Caki2 (cell line): ENCODE data around the gene MACO1. TPM values are rescaled to one million over a fixed set of nuclear protein-coding genes. Genes with fewer than 3 reads are reported as not detected.
"Not testable (repeated sequence)": the region's sequence is repeated elsewhere in the genome, so short reads cannot be mapped to it uniquely, and the experiment has no call there.

Experiments
- DNase-seq: peaks from one replicate; pipeline ENCODE4 v3.0.0-alpha.2; 2015; ENCODE audit warnings: low read depth
- in situ Hi-C: cut with HindIII; loops from 2 replicates; pipeline ENCODE4 v1.10.0; 2016; ENCODE audit warnings: low sequenced_read_pairs, low pct_unique_long_range_greater_than_20kb, mixed read lengths
- total RNA-seq: library from RNA; depleted of rRNA; stranded (reverse); fragments of >200 nt; shearing (Covaris generic); gene quantifications from 2 replicates; pipeline ENCODE4 v1.2.3, GENCODE V29; 2014; ENCODE audit warnings: low replicate concordance

The MACO1 gene
- total RNA-seq, 1 experiment from 2014 or later: 12.0 TPM

DNA sequence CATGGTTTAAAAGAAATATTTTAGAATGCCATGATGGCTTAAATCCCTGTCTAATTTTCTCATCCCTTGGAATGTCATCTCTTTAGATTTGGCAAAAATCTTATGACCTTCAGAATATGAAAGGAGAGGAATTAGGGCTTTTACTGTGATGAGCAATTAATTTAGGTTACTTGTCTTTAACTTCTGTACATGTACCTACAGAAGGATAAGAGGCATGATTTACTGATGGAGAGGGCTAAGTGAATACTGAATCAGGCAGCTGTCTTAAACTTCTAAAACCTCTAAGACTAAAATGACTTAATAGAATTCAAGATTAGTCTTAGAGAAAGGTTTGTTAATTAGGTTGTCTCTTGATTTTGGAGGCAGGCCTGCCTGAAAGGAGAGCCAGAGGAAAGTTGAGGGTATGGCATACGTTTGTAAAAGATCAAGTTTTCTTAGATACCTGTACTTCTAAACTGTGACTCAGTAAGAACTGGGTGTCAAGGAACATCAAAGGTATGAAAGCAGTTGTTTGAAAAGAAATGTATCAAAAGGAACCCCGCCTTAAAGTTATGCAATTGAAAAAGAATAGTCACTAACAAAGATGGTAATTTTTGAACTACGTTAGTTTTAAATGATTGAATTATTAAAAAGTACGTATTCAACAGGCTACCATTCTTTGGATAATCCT is 12.5 kb downstream of the MACO1 start:
- in situ Hi-C loops: no loop called here
- no peak for DNase-seq

DNA sequence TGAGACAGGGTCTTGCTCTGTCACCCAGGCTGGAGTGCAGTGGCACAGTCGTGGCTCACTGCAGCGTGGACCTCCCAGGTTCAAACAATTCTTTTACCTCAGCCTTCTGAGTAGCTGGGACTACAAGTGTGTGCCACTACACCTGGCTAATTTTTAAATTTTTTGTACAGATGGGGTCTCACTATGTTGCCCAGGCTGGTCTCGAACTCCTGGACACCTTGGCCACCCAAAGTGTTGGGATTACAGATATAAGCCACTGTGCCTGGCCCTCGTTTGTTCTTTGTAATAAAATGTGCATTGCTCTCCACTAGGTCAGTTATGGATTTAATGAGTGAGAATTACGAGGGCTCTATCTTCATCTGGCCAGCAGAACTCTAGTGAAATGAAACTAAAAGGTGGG is 13.9 kb downstream of the MACO1 start:
- DNase-seq, in situ Hi-C loops: not testable (repeated sequence)

DNA sequence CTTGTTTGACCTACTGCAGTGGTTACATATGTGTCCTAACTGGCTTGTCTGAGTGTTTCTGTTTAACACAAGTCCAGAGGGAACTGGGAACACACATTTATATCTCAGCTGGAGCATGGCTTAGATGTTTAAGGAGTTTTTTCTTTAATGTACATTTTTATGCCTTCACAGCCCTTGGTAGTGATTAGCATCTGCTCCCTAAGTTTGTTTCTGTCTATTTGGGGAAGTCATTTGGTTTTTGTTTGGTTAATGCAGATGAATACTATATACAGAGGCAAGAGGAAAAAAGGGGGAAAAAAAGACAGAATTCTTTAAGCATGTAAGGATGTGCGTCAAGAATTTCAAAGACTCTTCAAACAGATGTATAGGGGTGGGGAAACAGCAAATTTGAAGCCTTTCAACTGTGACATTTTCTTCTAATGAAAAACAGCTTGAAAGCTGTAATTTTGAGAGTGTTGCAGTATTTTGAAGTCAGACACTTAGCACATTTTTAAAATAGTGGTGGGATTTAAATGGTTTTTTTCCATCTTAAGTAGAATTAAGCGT is 15.4 kb downstream of the MACO1 start:
- in situ Hi-C loops: no loop called here
- DNase-seq: no peak

DNA sequence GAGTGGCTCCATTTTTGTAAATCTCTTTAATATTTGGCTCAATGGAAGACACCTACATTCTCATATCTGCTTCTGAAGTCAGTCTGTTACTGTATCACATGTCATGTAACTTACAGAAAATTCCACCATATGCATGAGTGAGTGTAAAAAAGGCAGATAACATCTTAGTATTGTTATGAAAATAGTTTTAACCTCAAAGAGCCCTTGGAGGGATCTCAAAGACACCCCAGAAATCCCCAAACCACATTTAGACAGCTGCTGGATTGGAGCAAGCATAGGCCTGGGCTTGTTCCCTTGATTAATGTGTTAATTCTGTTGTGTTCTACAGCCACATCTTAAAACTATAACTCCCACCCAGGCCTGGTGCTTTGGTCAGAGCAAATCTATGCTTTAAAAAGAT is 16.9 kb downstream of the MACO1 start:
- in situ Hi-C loops: no loop called here
- DNase-seq: no peak

DNA sequence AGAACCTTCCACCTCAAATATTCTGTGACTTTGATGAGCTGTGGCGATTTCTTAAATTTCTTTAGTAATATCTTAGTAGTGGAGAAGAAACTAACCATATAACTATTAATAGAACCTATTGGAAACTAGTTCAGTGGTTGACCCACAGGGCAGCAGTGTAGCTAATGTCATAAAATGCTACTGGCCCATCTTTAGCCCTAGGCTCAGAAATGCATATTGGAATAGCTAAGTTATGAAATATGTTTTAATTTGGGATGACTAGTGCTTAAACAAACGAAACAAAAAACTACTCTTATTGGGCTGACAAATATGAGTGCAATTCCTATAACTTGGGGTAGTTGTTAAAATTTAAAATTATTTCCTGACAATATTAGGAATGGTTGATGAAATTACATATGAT is 20.2 kb downstream of the MACO1 start:
- no peak for DNase-seq
- in situ Hi-C loops: no loop called here

DNA sequence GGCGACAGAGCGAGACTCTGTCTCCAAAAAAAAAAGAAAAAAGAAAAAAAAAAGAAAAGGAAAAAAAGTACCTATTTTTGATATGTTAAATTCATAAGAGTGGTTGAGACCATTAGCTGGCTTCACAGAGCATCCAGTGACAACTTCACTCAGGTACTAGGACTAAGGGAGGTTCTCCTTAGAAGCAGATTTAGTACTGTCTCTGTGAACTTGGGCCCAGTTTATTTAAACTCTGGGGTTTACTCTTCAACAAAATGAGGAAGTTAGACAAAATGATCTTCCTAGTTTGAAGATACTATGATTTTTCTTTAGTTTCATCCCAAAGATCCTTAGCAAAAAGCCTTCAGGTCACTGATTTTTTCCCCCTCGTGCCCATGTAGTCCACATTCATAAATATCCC is 21.2 kb downstream of the MACO1 start:
- in situ Hi-C loops: no loop called here
- DNase-seq: no peak

GRCh38 chr1:25456502-25456901 is 25.8 kb downstream of the MACO1 start:
- DNase-seq: no peak
- in situ Hi-C loops: no loop called here

DNA sequence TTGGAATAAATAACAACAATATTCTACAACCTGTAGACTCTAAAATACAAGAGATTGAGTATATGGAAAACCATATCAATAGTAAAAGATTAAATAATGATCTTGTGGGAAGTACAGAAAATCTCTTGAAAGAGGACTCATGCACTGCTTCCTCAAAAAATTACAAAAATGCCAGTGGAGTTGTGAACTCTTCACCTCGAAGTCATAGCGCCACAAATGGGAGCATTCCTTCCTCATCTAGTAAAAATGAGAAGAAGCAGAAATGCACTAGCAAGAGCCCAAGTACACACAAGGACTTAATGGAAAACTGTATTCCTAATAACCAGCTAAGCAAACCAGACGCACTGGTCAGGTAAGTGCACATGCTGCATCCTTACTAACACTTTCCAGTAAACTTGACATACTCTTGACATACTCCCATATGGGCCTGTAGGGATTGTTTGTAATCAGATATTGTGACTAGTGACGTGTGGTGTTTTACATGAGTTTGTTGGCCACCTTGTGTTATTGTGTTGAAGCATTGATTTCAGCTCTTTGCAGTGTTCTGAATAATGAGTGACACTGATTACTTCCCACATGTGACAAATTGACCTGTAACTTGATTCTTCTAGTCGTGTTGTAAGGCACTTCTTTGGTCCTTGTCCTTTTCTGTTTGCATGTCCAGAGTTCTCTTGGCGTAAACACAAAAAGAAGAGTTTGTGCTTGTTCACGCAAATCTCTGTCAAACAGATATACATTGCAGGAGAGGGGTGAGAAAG is 28.0 kb downstream of the MACO1 start:
- in situ Hi-C loops: no loop called here

GRCh38 chr1:25460020-25460419 is 29.3 kb downstream of the MACO1 start:
- in situ Hi-C loops: no loop called here
- DNase-seq: no peak

More for the DNA sequence above, 28.0 kb downstream of the MACO1 start:
- no peak for DNase-seq

DNA sequence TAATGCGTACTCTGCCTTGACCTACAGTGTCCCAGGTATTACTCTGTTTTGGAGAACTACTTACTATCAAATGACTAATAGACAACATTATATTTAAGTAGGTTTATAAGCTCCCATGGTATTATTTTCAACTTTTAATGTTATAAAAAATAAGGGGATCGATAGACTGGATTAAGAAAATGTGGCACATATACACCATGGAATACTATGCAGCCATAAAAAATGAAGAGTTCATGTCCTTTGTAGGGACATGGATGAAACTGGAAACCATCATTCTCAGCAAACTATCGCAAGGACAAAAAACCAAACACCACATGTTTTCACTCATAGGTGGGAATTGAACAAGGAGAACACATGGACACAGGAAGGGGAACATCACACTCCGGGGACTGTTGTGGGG is 30.1 kb downstream of the MACO1 start:
- DNase-seq, in situ Hi-C loops: not testable (repeated sequence)

GRCh38 chr1:25461849-25462248 is 31.2 kb downstream of the MACO1 start:
- no peak for DNase-seq
- in situ Hi-C loops: no loop called here

DNA sequence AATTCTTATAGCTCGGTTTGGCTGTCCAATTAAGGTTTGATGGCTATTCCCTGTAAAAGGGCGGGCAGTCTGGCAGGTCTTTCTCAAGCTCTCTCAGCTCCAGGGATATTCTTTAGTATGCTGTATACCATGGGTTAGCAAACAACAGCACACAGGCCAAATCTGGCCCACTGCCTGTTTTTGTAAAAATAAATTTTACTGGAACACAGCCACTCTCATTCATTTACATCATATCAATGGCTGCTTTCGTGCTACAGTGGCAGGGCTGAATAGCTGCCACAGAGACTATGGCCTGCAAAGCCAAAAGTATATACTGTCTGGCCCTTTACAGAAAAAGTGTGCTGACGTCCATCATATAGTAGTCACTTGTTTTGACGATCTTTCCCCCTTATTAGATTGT is 32.0 kb downstream of the MACO1 start:
- DNase-seq: no peak
- in situ Hi-C loops: no loop called here

DNA sequence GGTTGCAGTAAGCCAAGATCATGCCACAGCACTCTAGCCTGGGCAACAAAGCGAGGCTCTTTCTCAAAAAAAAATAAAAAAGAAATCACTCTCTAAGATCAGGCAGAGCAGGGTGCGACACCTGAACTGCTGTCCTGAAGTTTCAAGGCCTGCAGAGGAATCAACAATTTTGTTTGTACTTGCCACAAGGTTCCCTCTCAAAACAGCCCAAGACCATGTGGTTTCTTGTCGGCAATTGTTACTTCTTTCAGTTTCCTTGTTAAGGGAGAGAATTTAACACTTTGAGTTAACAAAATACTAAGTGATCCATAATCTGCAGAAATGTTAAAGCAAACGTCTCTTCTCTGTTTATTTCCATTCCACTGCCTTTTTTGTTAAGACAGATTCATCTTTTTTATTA is 36.5 kb downstream of the MACO1 start:
- DNase-seq: no peak
- in situ Hi-C loops: no loop called here

- in situ Hi-C loops: no loop called here
Observed at GRCh38 chr1:25467616-25468015, 36.9 kb downstream of the MACO1 start.

GRCh38 chr1:25468033-25468432 is 37.3 kb downstream of the MACO1 start:
- DNase-seq: no peak
- in situ Hi-C loops: no loop called here

More at GRCh38 chr1:25467616-25468015, 36.9 kb downstream of the MACO1 start:
- no peak for DNase-seq

- DNase-seq: no peak
- in situ Hi-C loops: no loop called here
Observed at GRCh38 chr1:25469177-25469576, 38.5 kb downstream of the MACO1 start.

DNA sequence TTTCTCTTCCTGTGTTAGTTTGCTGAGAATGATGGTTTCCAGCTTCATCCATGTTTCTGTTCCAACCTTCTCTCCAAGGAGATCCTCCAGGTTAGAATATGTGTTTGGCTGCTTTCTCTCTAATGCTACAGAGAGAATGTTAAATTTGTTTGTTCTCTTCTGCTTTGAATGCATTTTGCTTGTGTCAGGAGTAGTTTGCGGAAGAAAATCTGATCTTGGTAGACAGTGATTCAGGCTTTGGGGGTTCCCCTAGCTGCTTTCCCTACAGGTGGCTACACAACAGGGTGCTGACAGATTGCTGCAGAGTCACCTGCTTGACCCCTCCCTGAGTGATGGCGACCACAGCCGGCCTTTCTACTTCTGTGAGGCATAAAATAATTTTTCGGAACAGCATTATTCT is 41.8 kb downstream of the MACO1 start:
- in situ Hi-C loops: no loop called here
- no peak for DNase-seq

DNA sequence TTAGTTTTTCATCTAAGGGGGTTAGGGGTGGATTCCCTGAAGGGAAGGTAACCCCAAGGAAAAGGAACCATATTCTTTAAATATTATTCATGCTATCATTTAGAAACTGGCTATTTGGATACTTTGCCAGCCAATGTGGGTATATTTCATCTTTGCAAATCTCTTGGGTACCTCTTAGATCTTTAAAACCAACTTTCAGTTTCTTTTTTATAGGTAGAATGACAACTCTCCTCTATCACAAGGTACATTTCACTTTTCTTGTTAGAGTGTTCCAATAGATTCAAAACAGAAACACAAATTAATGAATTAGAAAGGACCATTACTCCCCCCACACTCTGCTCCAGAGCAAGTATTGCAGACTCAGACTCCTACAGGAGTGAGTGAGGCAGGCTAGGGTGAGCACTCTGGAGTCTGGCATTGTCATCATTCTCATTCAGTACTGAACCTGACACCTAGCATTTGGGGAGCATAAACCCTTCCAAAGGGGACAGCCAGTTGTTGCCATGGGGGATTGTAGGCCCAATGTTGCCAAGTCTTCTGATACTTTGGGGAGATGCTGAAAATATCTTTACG is 43.0 kb downstream of the MACO1 start:
- DNase-seq: no peak
- in situ Hi-C loops: no loop called here

DNA sequence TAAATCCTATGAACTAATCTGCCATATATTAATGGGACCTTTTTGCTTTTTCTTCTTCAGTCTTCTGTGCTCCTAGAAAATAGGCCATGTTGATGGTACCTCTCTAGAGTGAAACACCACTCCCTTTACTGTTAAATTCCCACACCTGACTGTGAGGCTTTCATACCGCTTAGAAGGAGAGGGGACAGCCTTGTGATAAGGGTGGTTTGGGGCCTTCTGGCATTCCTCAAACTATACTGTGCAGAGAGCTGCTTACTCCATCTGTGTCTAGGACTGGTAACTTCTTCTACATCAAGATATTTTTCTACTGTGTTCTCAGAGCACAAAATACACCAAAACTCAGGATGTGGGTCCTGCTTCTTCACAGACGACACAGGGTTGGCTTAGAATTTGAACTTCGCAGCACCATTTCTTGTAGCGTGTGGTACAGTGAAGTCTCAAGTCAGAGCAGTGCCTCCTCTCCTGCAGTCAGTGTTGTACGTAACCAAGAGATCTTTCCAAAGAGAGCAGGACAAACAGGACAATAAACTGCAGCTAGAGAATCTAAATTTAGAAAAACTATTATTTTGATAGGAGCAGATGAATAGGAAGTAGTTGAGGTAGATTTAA is 43.8 kb downstream of the MACO1 start:
- in situ Hi-C loops: no loop called here

More for the DNA sequence above, 43.8 kb downstream of the MACO1 start:
- no peak for DNase-seq
